ENCODE data around the gene BARHL1. TPM values are rescaled to one million over a fixed set of nuclear protein-coding genes. Genes with fewer than 3 reads are reported as not detected.

The BARHL1 gene
- polyA plus RNA-seq, 1 of the 3 experiments (the other 2 are of a cell fraction), result not detected

DNA sequence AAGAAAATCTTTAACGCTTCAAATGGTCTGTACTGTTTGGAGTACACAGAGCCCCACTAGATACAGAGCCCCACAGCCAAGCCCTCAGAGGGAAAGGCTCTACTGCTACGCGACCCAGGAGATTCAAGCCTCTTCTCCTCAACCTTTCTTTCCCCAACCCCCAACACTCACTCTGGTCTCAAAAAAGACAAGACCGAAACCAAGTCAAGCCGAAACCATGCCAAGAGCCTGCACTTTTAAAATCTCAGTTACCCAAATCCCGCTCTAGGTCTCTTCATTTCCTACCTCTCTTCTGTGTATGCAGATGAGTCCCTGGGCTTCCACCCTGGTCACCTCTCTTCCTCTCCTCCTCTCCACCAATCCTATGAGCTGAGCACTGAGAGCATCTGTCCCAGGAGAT is 31.9 kb downstream of the BARHL1 start:
- no peaks in the 10 kb centered on the region for H3K9me3 ChIP-seq
- TF ChIP-seq, protein P1, sequence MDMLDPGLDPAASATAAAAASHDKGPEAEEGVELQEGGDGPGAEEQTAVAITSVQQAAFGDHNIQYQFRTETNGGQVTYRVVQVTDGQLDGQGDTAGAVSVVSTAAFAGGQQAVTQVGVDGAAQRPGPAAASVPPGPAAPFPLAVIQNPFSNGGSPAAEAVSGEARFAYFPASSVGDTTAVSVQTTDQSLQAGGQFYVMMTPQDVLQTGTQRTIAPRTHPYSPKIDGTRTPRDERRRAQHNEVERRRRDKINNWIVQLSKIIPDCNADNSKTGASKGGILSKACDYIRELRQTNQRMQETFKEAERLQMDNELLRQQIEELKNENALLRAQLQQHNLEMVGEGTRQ (IDR thresholded peaks at IDR 0.05; ENCODE audit: borderline replicate concordance, low read depth, low read length), result no peak
- TF ChIP-seq TCF12 (IDR thresholded peaks at IDR 0.05) (no peak), POLR2AphosphoS5 (IDR thresholded peaks at IDR 0.05; ENCODE audit: low read depth, low read length) (no peak), CHD2 (IDR thresholded peaks at IDR 0.05; ENCODE audit: low read length, partially characterized antibody) (no peak)
- H3K79me2 ChIP-seq (ENCODE audit: insufficient read depth), result no peaks in the 10 kb centered on the region
- H3K27me3 ChIP-seq (ENCODE audit: insufficient read depth), result no peaks in the 10 kb centered on the region
- H3K36me3 ChIP-seq (replicated peaks in 1 of 2; ENCODE audit: control insufficient read depth in 1 of 2, insufficient read depth in 2 of 2, low read length in 1 of 2), result peaks cover 33 to 75% of the 10 kb centered on the region in 2 experiments
- H3K27ac ChIP-seq (ENCODE audit: low read depth in 2 of 2, low read length in 1 of 2), result no peak overlapping the region
- H3K9ac ChIP-seq, result no peak overlapping the region
- no peak overlapping the region for H2AFZ ChIP-seq (ENCODE audit: low read depth)
- peaks cover 12% of the 10 kb centered on the region for H4K20me1 ChIP-seq (ENCODE audit: insufficient read depth)
- H3K4me2 ChIP-seq, result no peak overlapping the region
- ChIA-PET CTCF (interaction anchor here (0.6 kb wide), 1 partner anchor 8 kb away, joined by 3 read pairs; no protein-coding TSS in a partner anchor), POLR2A (no interaction called here)
- peaks cover 6% of the 10 kb centered on the region for H3F3A ChIP-seq (replicated peaks; ENCODE audit: insufficient read depth)
- H3K4me1 ChIP-seq (ENCODE audit: control insufficient read depth in 1 of 2, insufficient read depth in 2 of 2, low read depth in 1 of 2, low read length in 1 of 2), result no peaks in the 10 kb centered on the region
- no peak for DNase-seq
- H3K9me2 ChIP-seq, result no peaks in the 10 kb centered on the region
- 82% methylated on average over 6 of the region's 6 CpGs for WGBS (ENCODE audit: low lambda C conversion rate)
- H3K4me3 ChIP-seq (ENCODE audit: low read depth in 2 of 2, low read length in 1 of 2), result no peak overlapping the region

DNA sequence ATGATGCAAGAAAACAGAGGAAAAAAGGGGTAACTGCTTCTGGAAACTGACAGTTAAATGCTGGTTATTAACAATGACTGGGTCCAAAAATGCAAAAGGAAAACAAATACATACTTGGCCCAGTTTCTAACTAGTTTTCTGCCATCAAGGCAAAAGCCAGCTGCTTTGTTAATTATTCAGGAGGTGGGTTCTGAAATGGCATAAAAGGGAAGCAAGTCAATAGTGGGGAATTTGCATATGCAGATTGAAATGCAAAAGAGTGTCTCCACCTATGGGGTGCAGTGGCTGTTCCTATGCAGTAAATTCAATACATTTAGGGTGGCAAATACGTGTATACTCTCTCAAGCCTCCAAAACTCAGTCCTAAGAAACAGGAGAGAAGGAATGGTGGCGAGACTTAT is 33.4 kb downstream of the BARHL1 start:
- TF ChIP-seq RFX5 (IDR thresholded peaks at IDR 0.05; ENCODE audit: low read length) (no peak), NRF1 (IDR thresholded peaks at IDR 0.05; ENCODE audit: low read depth, low read length) (no peak), RXRA (IDR thresholded peaks at IDR 0.05; ENCODE audit: borderline replicate concordance, low read depth) (no peak), FOXM1 (IDR thresholded peaks at IDR 0.05; ENCODE audit: low read depth) (no peak)
- TF ChIP-seq, protein P2, sequence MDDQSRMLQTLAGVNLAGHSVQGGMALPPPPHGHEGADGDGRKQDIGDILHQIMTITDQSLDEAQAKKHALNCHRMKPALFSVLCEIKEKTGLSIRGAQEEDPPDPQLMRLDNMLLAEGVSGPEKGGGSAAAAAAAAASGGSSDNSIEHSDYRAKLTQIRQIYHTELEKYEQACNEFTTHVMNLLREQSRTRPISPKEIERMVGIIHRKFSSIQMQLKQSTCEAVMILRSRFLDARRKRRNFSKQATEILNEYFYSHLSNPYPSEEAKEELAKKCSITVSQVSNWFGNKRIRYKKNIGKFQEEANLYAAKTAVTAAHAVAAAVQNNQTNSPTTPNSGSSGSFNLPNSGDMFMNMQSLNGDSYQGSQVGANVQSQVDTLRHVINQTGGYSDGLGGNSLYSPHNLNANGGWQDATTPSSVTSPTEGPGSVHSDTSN (IDR thresholded peaks at IDR 0.05), result no peak

DNA sequence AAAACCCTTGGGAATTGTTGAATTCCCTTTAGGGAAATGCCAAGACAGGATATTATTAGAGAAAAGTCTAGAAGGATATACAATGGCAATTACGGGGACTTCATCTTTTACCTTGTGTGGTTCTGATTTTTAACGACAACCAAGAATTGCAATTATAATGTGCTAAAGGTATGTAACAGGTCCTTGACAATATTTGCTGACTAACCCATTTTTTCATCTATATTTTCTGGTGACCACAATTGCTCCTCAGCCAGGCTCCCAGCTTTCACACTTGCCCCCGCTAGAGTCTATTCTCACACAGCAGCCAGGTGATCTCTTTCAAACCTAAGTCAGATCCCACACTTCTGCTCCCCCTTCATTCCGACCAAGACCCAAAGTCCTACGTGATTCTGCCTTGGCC is 34.3 kb downstream of the BARHL1 start:
- Histone ChIP-seq H3K4me3 (ENCODE audit: low read depth in 2 of 2, low read length in 1 of 2) (no peak overlapping the region), H3K4me1 (ENCODE audit: control insufficient read depth in 1 of 2, insufficient read depth in 2 of 2, low read depth in 1 of 2, low read length in 1 of 2) (no peaks in the 10 kb centered on the region), H3K36me3 (replicated peaks in 1 of 2; ENCODE audit: control insufficient read depth in 1 of 2, insufficient read depth in 2 of 2, low read length in 1 of 2) (peaks cover 48 to 85% of the 10 kb centered on the region in 2 experiments), H3K27me3 (ENCODE audit: insufficient read depth) (no peaks in the 10 kb centered on the region), H3K9me2 (no peaks in the 10 kb centered on the region), H3K9ac (no peak overlapping the region), H3K79me2 (ENCODE audit: insufficient read depth) (no peaks in the 10 kb centered on the region), H3K9me3 (no peaks in the 10 kb centered on the region), H4K20me1 (ENCODE audit: insufficient read depth) (no peaks in the 10 kb centered on the region), H2AFZ (ENCODE audit: low read depth) (no peak overlapping the region), H3F3A (replicated peaks; ENCODE audit: insufficient read depth) (no peaks in the 10 kb centered on the region), H3K4me2 (no peak overlapping the region), H3K27ac (ENCODE audit: low read depth in 2 of 2, low read length in 1 of 2) (no peak overlapping the region)
- no peak for DNase-seq
- WGBS (ENCODE audit: low lambda C conversion rate), result 98% methylated on average over 5 of the region's 5 CpGs
- POLR2A ChIA-PET, result no interaction called here
- CTCF ChIA-PET, result no interaction called here
- TF ChIP-seq CHD2 (IDR thresholded peaks at IDR 0.05; ENCODE audit: low read length, partially characterized antibody) (no peak), NRF1 (IDR thresholded peaks at IDR 0.05; ENCODE audit: low read depth, low read length) (no peak), CTCF (IDR thresholded peaks at IDR 0.05) (no peak), MAX (IDR thresholded peaks at IDR 0.05; ENCODE audit: low read depth) (no peak), FOXJ3 (CRISPR knock-in tag; IDR thresholded peaks at IDR 0.05) (no peak), SMC3 (IDR thresholded peaks at IDR 0.05; ENCODE audit: low read depth, low read length) (no peak), RAD21 (IDR thresholded peaks at IDR 0.05; ENCODE audit: low read length) (no peak), JUND (IDR thresholded peaks at IDR 0.05) (no peak), FOXM1 (IDR thresholded peaks at IDR 0.05; ENCODE audit: low read depth) (no peak), POLR2AphosphoS5 (IDR thresholded peaks at IDR 0.05; ENCODE audit: low read depth, low read length) (no peak), ZBTB33 (IDR thresholded peaks at IDR 0.05; ENCODE audit: borderline replicate concordance, low read depth) (no peak)

More for the DNA sequence above, 33.4 kb downstream of the BARHL1 start:
- no peak for DNase-seq
- POLR2A ChIA-PET, result no interaction called here
- H3K4me1 ChIP-seq (ENCODE audit: control insufficient read depth in 1 of 2, insufficient read depth in 2 of 2, low read depth in 1 of 2, low read length in 1 of 2), result no peaks in the 10 kb centered on the region
- 0 out of 2 replicates have a peak, but pooled peaks cover under 1% of the 10 kb centered on the region for H4K20me1 ChIP-seq (ENCODE audit: insufficient read depth)
- WGBS (ENCODE audit: low lambda C conversion rate), result 93% methylated on average over 2 of the region's 2 CpGs
- no peak overlapping the region for H3K4me2 ChIP-seq
- no peaks in the 10 kb centered on the region for H3F3A ChIP-seq (replicated peaks; ENCODE audit: insufficient read depth)
- CTCF ChIA-PET, result interaction anchor here (0.6 to 0.7 kb wide), 2 partner anchors 183 to 286 kb away, joined by 3 read pairs; no protein-coding TSS in a partner anchor
- no peaks in the 10 kb centered on the region for H3K79me2 ChIP-seq (ENCODE audit: insufficient read depth)
- no peak overlapping the region for H3K27ac ChIP-seq (ENCODE audit: low read depth in 2 of 2, low read length in 1 of 2)
- H3K9ac ChIP-seq, result no peak overlapping the region
- no peak overlapping the region for H2AFZ ChIP-seq (ENCODE audit: low read depth)
- H3K4me3 ChIP-seq (ENCODE audit: low read depth in 2 of 2, low read length in 1 of 2), result no peak overlapping the region
- no peaks in the 10 kb centered on the region for H3K27me3 ChIP-seq (ENCODE audit: insufficient read depth)
- H3K9me3 ChIP-seq, result no peaks in the 10 kb centered on the region
- peaks cover 43 to 86% of the 10 kb centered on the region in 2 experiments for H3K36me3 ChIP-seq (replicated peaks in 1 of 2; ENCODE audit: control insufficient read depth in 1 of 2, insufficient read depth in 2 of 2, low read length in 1 of 2)
- no peaks in the 10 kb centered on the region for H3K9me2 ChIP-seq

Measured in SK-N-SH (cell line).